Measurements from ENCODE around the gene WNT3A.

WNT3A gene

DNA sequence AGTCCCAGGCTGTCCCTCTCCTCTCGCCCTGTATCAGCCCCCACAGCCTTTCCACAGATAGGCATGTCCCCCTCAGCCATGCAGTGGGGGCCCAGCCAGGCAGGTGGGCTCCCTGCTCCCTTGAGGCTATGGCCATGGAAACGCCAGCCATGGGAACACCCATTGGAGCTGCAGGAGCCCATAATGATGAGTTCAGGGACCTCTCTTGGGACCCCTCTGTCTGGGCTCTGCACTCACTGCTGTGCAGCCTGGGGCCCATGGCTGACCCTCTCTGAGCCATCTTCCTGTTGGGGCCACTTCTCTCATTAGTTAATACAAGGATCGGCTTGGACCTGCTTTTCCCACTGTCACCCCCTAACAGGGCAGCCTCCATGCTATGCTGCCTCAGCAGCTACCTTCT, 33.2 kb downstream of the WNT3A start:
- no peak overlapping the region for H3K4me3 ChIP-seq (ENCODE audit: low read length)
- TF ChIP-seq ZNF274 (IDR thresholded peaks at IDR 0.05; ENCODE audit: low read depth, low read length), result no peak

DNA sequence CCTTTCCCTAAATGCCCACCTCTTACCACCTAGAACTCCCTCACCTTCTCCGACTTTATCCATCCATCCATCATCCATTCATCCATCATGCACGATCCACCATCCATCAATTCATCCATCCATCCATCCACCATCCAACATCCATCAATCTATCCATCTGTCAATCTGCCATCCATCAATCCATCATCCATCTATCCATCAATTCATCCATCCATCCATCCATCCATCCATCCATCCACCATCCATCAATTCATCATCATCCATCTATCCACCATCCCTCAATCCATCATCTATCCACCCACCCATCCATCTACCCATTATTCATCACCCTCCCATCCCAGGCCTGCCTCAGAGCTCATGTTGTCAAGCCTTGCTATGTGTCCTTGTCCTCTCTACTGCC, 34.5 kb downstream of the WNT3A start:
- TF ChIP-seq ZNF274 (IDR thresholded peaks at IDR 0.05; ENCODE audit: low read depth, low read length), result no peak
- no peak overlapping the region for H3K4me3 ChIP-seq (ENCODE audit: low read length)

DNA sequence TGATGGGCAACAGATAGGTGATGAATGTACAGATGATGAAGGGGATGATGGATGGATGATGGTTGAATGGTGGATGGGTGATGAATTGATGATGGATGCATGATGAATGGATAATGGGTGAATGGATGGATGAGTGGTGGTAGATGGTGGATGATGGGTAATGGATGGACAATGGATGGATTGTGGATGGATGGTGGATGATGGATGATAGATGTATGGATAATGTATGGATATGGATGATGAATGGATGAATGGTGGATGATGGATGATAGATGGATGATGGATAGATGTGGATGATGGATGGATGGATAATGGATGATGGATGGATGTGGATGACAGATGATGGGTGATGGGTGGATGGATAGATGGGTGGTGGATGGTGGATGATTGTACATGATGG, 35.7 kb downstream of the WNT3A start:
- no peak for TF ChIP-seq ZNF274 (IDR thresholded peaks at IDR 0.05; ENCODE audit: low read depth, low read length)
- H3K4me3 ChIP-seq (ENCODE audit: low read length), result no peak overlapping the region

DNA sequence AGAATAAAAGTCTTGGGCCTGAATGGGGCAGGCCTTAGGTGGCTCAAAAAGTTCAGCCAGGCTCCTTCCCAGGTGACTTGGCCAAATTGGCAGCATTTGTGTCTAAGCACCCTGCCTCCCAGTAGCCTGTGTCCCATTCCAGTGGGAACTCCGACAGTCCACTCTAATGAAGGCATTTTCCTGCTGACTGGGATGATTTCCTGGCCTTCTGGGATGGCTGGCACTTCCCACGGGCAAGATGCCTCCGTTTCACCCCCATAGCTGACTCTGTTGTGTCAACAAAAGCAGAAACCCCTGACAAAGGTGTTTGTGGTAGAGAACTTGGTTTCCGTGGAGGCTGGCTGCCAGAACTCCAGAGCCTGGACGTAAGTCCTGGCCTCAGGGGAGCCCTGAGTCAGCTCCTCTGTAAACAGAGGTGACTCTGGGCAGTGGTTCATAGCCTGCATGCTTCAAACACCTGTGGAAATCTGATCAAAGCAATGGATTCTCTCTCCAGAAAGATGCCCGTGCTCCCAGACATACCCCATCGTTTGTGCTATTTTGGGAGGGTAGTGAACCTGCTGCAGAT, 36.6 kb downstream of the WNT3A start:
- no peak for TF ChIP-seq ZNF274 (IDR thresholded peaks at IDR 0.05; ENCODE audit: low read depth, low read length)
- no peak overlapping the region for H3K4me3 ChIP-seq (ENCODE audit: low read length)

- TF ChIP-seq ZNF274 (IDR thresholded peaks at IDR 0.05; ENCODE audit: low read depth, low read length), result no peak
- H3K4me3 ChIP-seq (ENCODE audit: low read length), result no peak overlapping the region
Measured at GRCh38 chr1:228044961-228045360, 38.2 kb downstream of the WNT3A start.

GRCh38 chr1:228045405-228045804, 38.6 kb downstream of the WNT3A start:
- no peak overlapping the region for H3K4me3 ChIP-seq (ENCODE audit: low read length)
- TF ChIP-seq ZNF274 (IDR thresholded peaks at IDR 0.05; ENCODE audit: low read depth, low read length), result no peak

GRCh38 chr1:228045871-228046270, 39.1 kb downstream of the WNT3A start:
- H3K4me3 ChIP-seq (ENCODE audit: low read length), result no peak overlapping the region
- TF ChIP-seq ZNF274 (IDR thresholded peaks at IDR 0.05; ENCODE audit: low read depth, low read length), result no peak

DNA sequence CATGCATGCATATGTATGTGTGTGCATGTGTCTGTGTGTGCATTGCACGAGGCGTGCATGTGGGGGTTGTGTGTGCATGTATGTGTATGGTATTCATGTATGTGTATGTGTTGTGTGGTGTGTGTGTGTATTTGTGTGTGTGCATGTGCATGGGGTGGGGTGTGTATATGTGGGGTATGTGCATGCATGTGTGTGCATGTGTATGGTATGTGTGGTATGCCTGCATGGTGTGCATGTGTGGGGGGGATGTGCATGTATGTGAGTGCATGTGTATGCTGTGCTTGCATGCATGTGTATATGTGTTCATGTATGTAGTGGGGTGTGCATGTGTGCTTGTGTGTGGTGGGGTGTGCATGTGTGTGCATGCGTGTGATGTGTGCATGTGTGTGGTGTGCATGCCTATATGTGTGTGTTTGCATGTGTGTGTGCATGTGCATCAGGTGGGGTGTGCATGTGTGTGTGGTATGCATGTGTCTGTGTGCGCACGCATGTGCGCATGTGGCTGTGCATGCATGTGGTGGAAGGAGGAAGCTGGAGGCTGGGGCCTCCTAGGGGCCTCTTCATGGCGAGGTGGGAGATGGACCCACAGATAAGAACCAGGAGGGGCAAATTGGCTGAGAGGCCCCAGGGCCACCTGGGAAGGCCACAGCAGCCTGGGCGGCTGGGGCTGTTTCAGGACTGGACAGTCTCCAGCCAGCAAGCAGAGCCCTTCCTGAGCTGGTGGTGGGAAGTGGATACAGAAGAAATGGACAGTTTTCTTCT, 39.8 kb downstream of the WNT3A start:
- H3K4me3 ChIP-seq (ENCODE audit: low read length), result no peak overlapping the region
- no peak for TF ChIP-seq ZNF274 (IDR thresholded peaks at IDR 0.05; ENCODE audit: low read depth, low read length)

GRCh38 chr1:228047183-228047466, 40.3 kb downstream of the WNT3A start:
- H3K4me3 ChIP-seq (ENCODE audit: low read length), result no peak overlapping the region
- TF ChIP-seq ZNF274 (IDR thresholded peaks at IDR 0.05; ENCODE audit: low read depth, low read length), result no peak

DNA sequence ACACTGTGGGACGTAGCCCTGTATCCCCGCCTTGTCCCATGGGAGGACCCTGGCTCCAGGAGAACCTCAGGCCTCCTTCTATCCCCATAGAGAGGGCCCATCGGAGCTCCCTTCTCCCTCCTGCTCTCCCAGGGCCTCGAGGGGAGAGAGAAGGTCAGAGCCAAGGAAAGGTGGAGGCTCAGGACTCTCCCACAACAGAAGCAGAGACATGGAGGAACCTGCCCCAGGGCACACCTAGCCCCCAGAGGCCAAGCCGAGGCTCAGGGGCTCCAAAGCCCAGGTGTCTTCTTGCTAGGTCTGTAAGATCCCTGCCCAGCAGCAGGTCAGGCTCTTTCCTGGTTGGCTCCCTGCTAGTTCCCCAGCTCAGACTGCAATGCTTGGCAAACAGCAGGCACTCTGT, 41.3 kb downstream of the WNT3A start:
- H3K4me3 ChIP-seq (ENCODE audit: low read length), result no peak overlapping the region
- no peak for TF ChIP-seq ZNF274 (IDR thresholded peaks at IDR 0.05; ENCODE audit: low read depth, low read length)

DNA sequence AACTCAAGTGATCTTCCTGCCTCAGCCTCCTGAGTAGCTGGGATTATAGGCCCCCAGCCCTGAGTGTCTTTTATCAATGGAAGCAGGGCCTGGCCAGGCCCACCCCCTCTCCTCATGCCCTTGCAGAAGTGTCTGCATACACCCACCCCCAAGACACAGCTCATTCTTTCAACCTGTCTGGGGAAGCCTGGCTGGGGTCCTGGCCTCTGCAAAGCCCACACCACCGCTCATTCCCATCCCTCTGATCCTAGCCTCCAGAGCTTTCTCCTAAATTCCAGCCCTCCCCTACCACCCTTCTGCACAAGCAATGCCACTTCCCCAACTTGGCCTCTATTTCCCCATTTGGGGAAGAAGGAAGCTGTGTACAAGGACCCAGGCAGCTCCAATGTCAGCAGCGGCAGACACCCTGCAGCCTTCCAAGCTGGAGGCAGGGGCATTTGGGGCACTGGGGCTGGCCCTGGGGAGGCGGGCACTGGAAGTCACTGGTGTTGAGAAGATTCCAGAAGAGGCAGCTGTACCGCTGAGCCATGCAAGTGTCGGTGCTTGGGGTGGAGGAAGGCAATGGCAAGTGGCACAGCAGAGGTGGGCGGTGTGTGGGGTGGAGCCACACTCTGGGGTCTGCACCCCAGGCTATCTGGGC, 42.0 kb downstream of the WNT3A start:
- TF ChIP-seq ZNF274 (IDR thresholded peaks at IDR 0.05; ENCODE audit: low read depth, low read length), result no peak
- H3K4me3 ChIP-seq (ENCODE audit: low read length), result no peak overlapping the region

DNA sequence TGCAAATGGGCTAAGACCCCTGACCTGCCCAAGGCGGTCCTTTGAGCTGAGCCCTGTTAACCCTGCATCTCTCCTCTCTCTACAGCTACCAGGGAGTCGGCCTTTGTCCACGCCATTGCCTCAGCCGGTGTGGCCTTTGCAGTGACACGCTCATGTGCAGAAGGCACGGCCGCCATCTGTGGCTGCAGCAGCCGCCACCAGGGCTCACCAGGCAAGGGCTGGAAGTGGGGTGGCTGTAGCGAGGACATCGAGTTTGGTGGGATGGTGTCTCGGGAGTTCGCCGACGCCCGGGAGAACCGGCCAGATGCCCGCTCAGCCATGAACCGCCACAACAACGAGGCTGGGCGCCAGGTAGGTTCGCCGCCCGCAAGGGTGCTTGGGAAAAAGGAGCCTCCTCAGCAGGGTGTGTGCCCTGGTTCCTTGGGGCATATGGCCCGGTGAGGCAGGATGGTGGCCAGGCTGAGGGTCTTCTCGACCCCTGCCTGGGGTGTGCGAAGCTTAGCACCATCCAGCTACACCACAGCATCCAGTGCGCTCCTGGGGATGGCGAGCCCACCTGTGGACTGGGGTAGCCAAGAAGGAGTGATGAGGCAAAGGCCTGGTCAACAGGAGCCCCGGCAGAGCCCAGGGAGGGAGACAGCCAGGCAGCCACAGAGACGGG, 43.9 kb downstream of the WNT3A start:
- no peak for TF ChIP-seq ZNF274 (IDR thresholded peaks at IDR 0.05; ENCODE audit: low read depth, low read length)
- H3K4me3 ChIP-seq (ENCODE audit: low read length), result no peak overlapping the region

DNA sequence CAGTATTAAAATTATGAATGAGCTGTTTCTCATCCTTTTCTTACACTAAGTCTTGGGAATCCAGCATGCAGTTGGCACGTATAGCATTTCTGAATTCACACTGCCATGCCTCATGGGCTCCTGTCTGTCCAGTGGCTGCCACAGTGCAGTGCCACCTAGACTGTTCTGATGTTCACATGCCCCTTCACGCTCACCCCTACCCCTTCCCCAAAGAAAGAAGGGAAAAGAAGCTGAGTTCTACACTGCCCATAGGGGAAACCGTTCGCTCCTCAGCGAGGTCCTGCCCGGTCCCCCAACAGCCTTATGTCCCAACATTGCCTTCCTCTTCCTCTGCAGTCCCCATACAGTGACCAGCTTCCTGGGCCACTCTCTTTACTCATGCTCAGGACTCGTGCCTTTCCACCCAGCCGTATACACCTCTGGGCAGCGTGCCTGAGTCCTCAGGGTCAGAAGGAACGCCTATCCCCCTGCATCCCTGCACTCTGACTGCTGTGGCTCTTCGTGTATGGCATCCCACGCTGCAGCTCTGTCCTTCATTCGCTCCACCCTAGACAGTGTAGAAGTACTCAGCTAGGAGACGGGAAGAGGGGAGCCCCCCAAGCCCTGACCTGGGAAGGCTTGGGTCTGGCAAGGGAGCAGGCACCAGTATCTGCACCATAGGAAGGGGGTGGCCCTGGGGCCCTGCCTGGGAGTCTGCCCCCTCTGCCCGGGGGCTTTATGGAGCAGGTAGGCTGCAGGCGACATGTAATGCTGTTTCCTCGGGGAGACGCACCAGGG, 51.6 kb downstream of the WNT3A start:
- TF ChIP-seq ZNF274 (IDR thresholded peaks at IDR 0.05; ENCODE audit: low read depth, low read length), result no peak
- no peak overlapping the region for H3K4me3 ChIP-seq (ENCODE audit: low read length)

GRCh38 chr1:228058949-228059633, 52.3 kb downstream of the WNT3A start:
- no peak overlapping the region for H3K4me3 ChIP-seq (ENCODE audit: low read length)

More at GRCh38 chr1:228058949-228059633, 52.3 kb downstream of the WNT3A start:
- no peak for TF ChIP-seq ZNF274 (IDR thresholded peaks at IDR 0.05; ENCODE audit: low read depth, low read length)
